RWPE1 (cell line): ENCODE measurements around the gene FAM110D.

Experiments
- CTCF ChIA-PET: fragments of 350-600 bp; sonication (Branson Sonifier 250); formaldehyde crosslinking; extraction: SDS; loops from one replicate; lab custom pipeline; 2021; lab: Yijun Ruan, JAX
- POLR2A ChIA-PET: fragments of 400-600 bp; formaldehyde crosslinking; extraction: SDS; loops from one replicate; lab custom pipeline; 2020; ENCODE audit warnings: antibody characterized with exemption; ENCODE audit not compliant: low non-redundant PET; lab: Yijun Ruan, JAX
- DNase-seq: peaks from one replicate; pipeline ENCODE4 v3.0.0; 2012; ENCODE audit warnings: low spot score
- H3K27ac ChIP-seq: fragments of 450-650 bp; 2 replicates; pipeline ENCODE4 v1.5.1; 2017
- TF ChIP-seq, protein P1 (sequence below): fragments of 450-650 bp; conservative IDR thresholded peaks from 2 replicates; pipeline ENCODE4 v1.5.1; 2017; ENCODE audit warnings: low read depth, mild to moderate bottlenecking

FAM110D gene

GRCh38 chr1:26145960-26146294, 13.0 kb upstream of the FAM110D start:
- TF ChIP-seq, protein P1, sequence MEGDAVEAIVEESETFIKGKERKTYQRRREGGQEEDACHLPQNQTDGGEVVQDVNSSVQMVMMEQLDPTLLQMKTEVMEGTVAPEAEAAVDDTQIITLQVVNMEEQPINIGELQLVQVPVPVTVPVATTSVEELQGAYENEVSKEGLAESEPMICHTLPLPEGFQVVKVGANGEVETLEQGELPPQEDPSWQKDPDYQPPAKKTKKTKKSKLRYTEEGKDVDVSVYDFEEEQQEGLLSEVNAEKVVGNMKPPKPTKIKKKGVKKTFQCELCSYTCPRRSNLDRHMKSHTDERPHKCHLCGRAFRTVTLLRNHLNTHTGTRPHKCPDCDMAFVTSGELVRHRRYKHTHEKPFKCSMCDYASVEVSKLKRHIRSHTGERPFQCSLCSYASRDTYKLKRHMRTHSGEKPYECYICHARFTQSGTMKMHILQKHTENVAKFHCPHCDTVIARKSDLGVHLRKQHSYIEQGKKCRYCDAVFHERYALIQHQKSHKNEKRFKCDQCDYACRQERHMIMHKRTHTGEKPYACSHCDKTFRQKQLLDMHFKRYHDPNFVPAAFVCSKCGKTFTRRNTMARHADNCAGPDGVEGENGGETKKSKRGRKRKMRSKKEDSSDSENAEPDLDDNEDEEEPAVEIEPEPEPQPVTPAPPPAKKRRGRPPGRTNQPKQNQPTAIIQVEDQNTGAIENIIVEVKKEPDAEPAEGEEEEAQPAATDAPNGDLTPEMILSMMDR, result no peak
- H3K27ac ChIP-seq, result no peak overlapping the region
- no peak for DNase-seq
- CTCF ChIA-PET, result interaction anchor here (0.8 to 2.8 kb wide), 8 partner anchors 9 to 104 kb away, joined by 3 to 41 read pairs (median 6); partner anchors contain the start of genes CEP85 and SLC30A2
- POLR2A ChIA-PET, result no interaction called here

- no peak overlapping the region for H3K27ac ChIP-seq
- TF ChIP-seq, protein P1, result no peak
- ChIA-PET CTCF (no interaction called here), POLR2A (no interaction called here)
- no peak for DNase-seq
Observed at GRCh38 chr1:26148887-26149286, 10.0 kb upstream of the FAM110D start.

- POLR2A ChIA-PET, result no interaction called here
- TF ChIP-seq, protein P1, result no peak
- no peak for DNase-seq
- H3K27ac ChIP-seq, result no peak overlapping the region
- CTCF ChIA-PET, result interaction anchor here (1.1 to 1.7 kb wide), 2 partner anchors 9 to 37 kb away, joined by 3 to 8 read pairs; partner anchors contain the start of gene CATSPER4
Observed at GRCh38 chr1:26153966-26154532, 4.8 kb upstream of the FAM110D start.

- CTCF ChIA-PET, result interaction anchor here (1.1 to 1.7 kb wide), 2 partner anchors 10 to 36 kb away, joined by 3 to 8 read pairs; partner anchors contain the start of gene CATSPER4
- TF ChIP-seq, protein P1, result no peak
- H3K27ac ChIP-seq, result no peak overlapping the region
- DNase-seq, result no peak
- POLR2A ChIA-PET, result no interaction called here
Observed at GRCh38 chr1:26154750-26155149, 4.1 kb upstream of the FAM110D start.

DNA sequence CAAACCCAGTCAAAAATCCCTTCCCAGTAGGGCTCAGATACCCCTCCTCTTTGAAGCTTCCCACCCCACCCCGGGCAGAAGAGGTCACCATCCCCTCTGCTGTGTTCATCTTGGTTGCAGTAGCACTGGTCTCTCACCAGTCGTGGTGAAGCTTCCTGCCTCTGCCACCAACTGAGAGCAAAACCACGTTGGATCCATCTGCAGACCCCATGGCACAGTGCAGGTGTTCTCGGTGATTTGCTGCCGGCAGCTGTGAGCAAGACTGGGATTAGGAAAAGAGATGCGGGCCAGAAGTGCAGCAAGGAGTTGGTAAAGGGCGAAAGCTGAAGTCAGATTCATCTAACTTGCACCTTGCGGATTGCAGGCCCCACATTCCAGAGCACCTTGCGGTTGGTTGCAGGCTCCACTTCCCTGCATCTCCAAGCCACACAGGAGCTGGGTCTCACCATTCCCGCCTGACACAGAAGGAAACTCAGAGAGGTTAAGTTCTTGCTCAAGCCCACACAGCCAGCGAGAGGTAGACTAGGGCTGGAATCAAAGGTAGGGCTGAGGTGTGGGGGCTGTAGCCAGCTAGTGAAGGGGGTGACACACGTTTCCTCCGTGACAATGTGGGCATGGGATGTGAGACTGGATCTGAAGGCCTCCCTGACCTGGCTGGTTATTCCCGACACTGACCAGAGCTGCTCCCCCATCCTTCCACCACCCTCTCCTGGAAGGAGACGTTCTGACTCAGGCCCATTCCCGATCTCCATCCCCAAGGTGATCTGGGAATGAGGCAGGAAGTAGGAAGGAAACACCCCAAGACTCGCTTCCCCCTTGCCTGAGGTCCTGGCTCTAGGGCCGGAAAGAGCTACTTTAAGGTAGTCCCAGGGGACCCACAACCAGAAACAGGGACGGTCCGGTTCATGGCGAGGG, 3.3 kb upstream of the FAM110D start:
- no peak for DNase-seq
- ChIA-PET POLR2A (no interaction called here), CTCF (interaction anchor here (0.5 to 1.7 kb wide), 4 partner anchors 10 to 641 kb away, joined by 4 to 8 read pairs (median 5); no protein-coding TSS in a partner anchor)
- TF ChIP-seq, protein P1, result no peak
- no peak overlapping the region for H3K27ac ChIP-seq

DNA sequence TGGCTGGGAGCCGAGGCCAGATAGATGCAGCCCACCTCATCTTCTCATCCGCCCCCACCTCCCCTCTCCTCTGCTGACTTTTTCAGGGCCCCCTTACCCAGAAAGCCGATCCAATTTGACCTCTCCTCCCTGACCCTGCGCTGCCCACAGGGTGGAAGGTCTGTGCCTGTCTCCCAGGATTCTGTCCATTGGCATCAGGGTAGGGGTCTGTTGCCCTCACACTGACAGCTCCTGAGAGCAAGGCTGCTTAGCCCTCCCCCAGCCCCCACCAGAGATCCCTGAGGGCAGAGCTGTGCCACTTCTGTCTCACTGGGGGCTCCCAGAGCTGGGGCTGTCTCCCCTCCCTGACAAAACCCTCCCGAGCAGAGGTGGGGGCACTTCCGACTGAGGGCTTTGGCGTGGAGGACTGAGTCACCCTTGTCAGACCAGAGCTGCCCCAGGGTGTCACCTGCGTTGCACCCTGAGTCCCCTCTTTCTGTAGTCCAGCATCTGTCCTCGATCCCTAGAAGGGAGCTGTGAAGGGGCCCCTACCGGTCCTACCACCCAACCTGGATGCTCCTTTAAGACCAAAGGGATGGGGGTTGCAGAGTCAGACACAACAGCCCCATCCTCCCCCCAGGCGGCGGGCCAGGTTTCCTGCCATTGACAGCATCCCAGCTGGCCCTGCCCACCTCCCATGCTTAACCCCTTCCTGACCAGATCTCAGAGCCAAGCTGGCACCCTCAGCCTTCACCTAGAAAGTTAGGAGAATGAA, 2.4 kb upstream of the FAM110D start:
- no peak for DNase-seq
- ChIA-PET CTCF (interaction anchor here (1.3 to 1.4 kb wide), 2 partner anchors 12 to 120 kb away, joined by 5 read pairs; no protein-coding TSS in a partner anchor), POLR2A (no interaction called here)
- H3K27ac ChIP-seq, result no peak overlapping the region
- TF ChIP-seq, protein P1, result no peak
